Thoracic aorta endothelial cell (primary cell): ENCODE results near the gene HRC. TPM values are rescaled to one million over a fixed set of nuclear protein-coding genes. Genes with fewer than 3 reads are reported as not detected.

Experiments
- total RNA-seq: library from RNA; depleted of rRNA; stranded (reverse); fragments of >200 nt; gene quantifications from 2 replicates; pipeline ENCODE4 v1.2.3, GENCODE V29; 2012

Gene HRC
- total RNA-seq = not detected in 2 replicates

GRCh38 chr19:49155005-49155819 lies at the start of gene HRC:
HRC (minus strand) TSS chr19:49155396; CDS start chr19:49155237, 159 bp downstream.

GRCh38 chr19:49157445-49158224 lies 2.4 kb upstream of the HRC start, which contains the start of gene TRPM4:
TRPM4 (plus strand) TSS chr19:49157792; CDS start chr19:49157867, 75 bp downstream.

GRCh38 chr19:49119411-49120324 lies 35.5 kb downstream of the HRC start, which contains the start of gene PPFIA3:
PPFIA3 (plus strand) TSS chr19:49119544; CDS start chr19:49127874, 8,330 bp downstream.

GRCh38 chr19:49118565-49119410 lies 36.4 kb downstream of the HRC start, which contains the start of gene C19orf73:
C19orf73 (minus strand) TSS chr19:49119143; CDS start chr19:49119022, 121 bp downstream.

GRCh38 chr19:49113762-49114629 lies 41.2 kb downstream of the HRC start, which contains the start of gene LIN7B:
LIN7B (plus strand) TSS chr19:49114370; CDS start chr19:49114405, 35 bp downstream.

Other genes starting within 250 kb of the HRC start
- gene DHDH, start 221.7 kb downstream of the HRC start, total RNA-seq = not detected in 2 replicates
- 81.7 and 89.2 TPM in 2 replicates for gene BAX, start 200.5 kb downstream of the HRC start, total RNA-seq
- 1,330 and 1,646 TPM in 2 replicates for gene FTL, start 190.1 kb downstream of the HRC start, total RNA-seq
- 45.9 and 46.9 TPM in 2 replicates for gene GYS1, start 162.1 kb downstream of the HRC start, total RNA-seq
- 152 and 220 TPM in 2 replicates for gene RUVBL2, start 161.5 kb downstream of the HRC start, total RNA-seq
- not detected in 2 replicates for gene LHB, start 138.3 kb downstream of the HRC start, total RNA-seq
- gene CGB3, start 131.1 kb downstream of the HRC start, total RNA-seq = not detected in 2 replicates
- gene CGB2, start 123.5 kb downstream of the HRC start, total RNA-seq = not detected in 2 replicates
- gene CGB1, start 118.5 kb downstream of the HRC start, total RNA-seq = not detected in 2 replicates
- 0.22 TPM in 1 of 2 replicates, not detected in the other for gene CGB5, start 111.5 kb downstream of the HRC start, total RNA-seq
- not detected in 2 replicates for gene CGB8, start 106.3 kb downstream of the HRC start, total RNA-seq
- 0.13 and 0.29 TPM in 2 replicates for gene CGB7, start 97.6 kb downstream of the HRC start, total RNA-seq
- not detected in 2 replicates for gene NTF4, start 90.6 kb downstream of the HRC start, total RNA-seq
- not detected in 2 replicates for gene KCNA7, start 82.7 kb downstream of the HRC start, total RNA-seq
- gene SNRNP70, start 69.9 kb downstream of the HRC start, total RNA-seq = 169 and 205 TPM in 2 replicates
- gene LIN7B, start 41.0 kb downstream of the HRC start, total RNA-seq = 0.93 and 1.1 TPM in 2 replicates
- 0.80 and 0.93 TPM in 2 replicates for gene C19orf73, start 36.3 kb downstream of the HRC start, total RNA-seq
- 1.7 and 3.2 TPM in 2 replicates for gene PPFIA3, start 35.9 kb downstream of the HRC start, total RNA-seq
- gene TRPM4, start 2.4 kb upstream of the HRC start, total RNA-seq = 14.1 and 16.5 TPM in 2 replicates
- 0.65 and 1.3 TPM in 2 replicates for gene SLC6A16, start 169.8 kb upstream of the HRC start, total RNA-seq
- gene CD37, start 180.0 kb upstream of the HRC start, total RNA-seq = not detected in 2 replicates
- 59.0 and 74.2 TPM in 2 replicates for gene TEAD2, start 207.0 kb upstream of the HRC start, total RNA-seq
- gene DKKL1, start 208.5 kb upstream of the HRC start, total RNA-seq = not detected in 2 replicates
- gene KASH5, start 232.9 kb upstream of the HRC start, total RNA-seq = not detected in 2 replicates